Fibroblast of lung (primary cell): Measurements from ENCODE around the gene HYAL4. TPM values are rescaled to one million over a fixed set of nuclear protein-coding genes. Genes with fewer than 3 reads are reported as not detected.

Experiments used
- DNase-seq, 2 donors: peaks; one replicate each; pipeline versions ENCODE4 v3.0.0 to v3.0.0-alpha.2; 2010; ENCODE audit warnings: low read depth in 2 of 2
- H2AFZ ChIP-seq: 2 replicates; pipeline ENCODE4 v1.5.1; 2012; ENCODE audit warnings: low read length, control low read depth, inconsistent platforms
- H3K27ac ChIP-seq: 2 replicates; pipeline ENCODE4 v1.5.1; 2011; ENCODE audit warnings: low read length, control low read depth; ENCODE audit not compliant: insufficient read depth
- H3K27me3 ChIP-seq: 2 replicates; pipeline ENCODE4 v1.5.1; 2011; ENCODE audit warnings: mild to moderate bottlenecking, low read length; ENCODE audit not compliant: control insufficient read depth, insufficient read depth
- H3K36me3 ChIP-seq: 2 replicates; pipeline ENCODE4 v1.5.1; 2011; ENCODE audit warnings: low read length; ENCODE audit not compliant: control insufficient read depth, insufficient read depth
- H3K4me1 ChIP-seq: 2 replicates; pipeline ENCODE4 v1.5.1; 2011; ENCODE audit warnings: low read length; ENCODE audit not compliant: control insufficient read depth, insufficient read depth; ENCODE audit errors: extremely low read depth
- H3K4me2 ChIP-seq: 2 replicates; pipeline ENCODE4 v1.5.1; 2011; ENCODE audit warnings: low read length, control low read depth; ENCODE audit not compliant: insufficient read depth; ENCODE audit errors: extremely low read depth
- H3K4me3 ChIP-seq, 4 experiments: fragments of 200-600 bp in 1 of 4; sonication (generic) in 1 of 4; replicated peaks in 1 of 4; 2 replicates each; pipeline ENCODE4 v1.5.1; 2011 to 2016; ENCODE audit warnings: low read length in 4 of 4, low read depth in 3 of 4, mild to moderate bottlenecking in 3 of 4, control low read depth in 2 of 4, inconsistent platforms in 1 of 4, mixed read lengths in 1 of 4; ENCODE audit not compliant: insufficient read depth in 1 of 4; ENCODE audit errors: control extremely low read depth in 1 of 4
- H3K79me2 ChIP-seq: 2 replicates; pipeline ENCODE4 v1.5.1; 2012; ENCODE audit warnings: mild to moderate bottlenecking, low read length, inconsistent platforms; ENCODE audit not compliant: control insufficient read depth, insufficient read depth
- H3K9ac ChIP-seq: 2 replicates; pipeline ENCODE4 v1.5.1; 2011; ENCODE audit warnings: mild to moderate bottlenecking, low read length, control low read depth; ENCODE audit not compliant: insufficient read depth
- H3K9me3 ChIP-seq: 2 replicates; pipeline ENCODE4 v1.5.1; 2012; ENCODE audit warnings: low read depth, low read length; ENCODE audit not compliant: control insufficient read depth, insufficient read depth
- H4K20me1 ChIP-seq: 2 replicates; pipeline ENCODE4 v1.5.1; 2011; ENCODE audit warnings: low read length; ENCODE audit not compliant: control insufficient read depth, insufficient read depth; ENCODE audit errors: extremely low read depth
- CTCF ChIP-seq, 2 donors: IDR thresholded peaks in 1 of 2; conservative IDR thresholded peaks in 1 of 2; 1 replicate in 1 of 2; 2 replicates in 1 of 2; pipeline ENCODE4 v1.5.1; 2011 to 2012; ENCODE audit warnings: low read length in 2 of 2, control low read depth in 1 of 2, inconsistent platforms in 1 of 2, low read depth in 1 of 2, mild to moderate bottlenecking in 1 of 2
- EZH2 ChIP-seq: IDR thresholded peaks from 2 replicates; pipeline ENCODE4 v1.5.1; 2012; ENCODE audit warnings: low read length, control low read depth, mild to moderate bottlenecking; ENCODE audit errors: missing control alignments
- polyA plus RNA-seq, 2 donors: library from polyadenylated mRNA; depleted of rRNA in 1 of 2; stranded (reverse) in 1 of 2; unstranded in 1 of 2; fragments of >200 nt; gene quantifications; 2 replicates each; pipeline ENCODE4 v1.2.1, GENCODE V29; 2011 to 2012; ENCODE audit warnings: missing spikeins in 1 of 2
- total RNA-seq: library from RNA; depleted of rRNA; stranded (reverse); fragments of >200 nt; gene quantifications from 2 replicates; pipeline ENCODE4 v1.2.1, GENCODE V29; 2014

The HYAL4 gene
- total and polyA plus RNA-seq, 2 donors (not counting 1 experiment from before 2014, with no cell fraction given), result not detected

DNA sequence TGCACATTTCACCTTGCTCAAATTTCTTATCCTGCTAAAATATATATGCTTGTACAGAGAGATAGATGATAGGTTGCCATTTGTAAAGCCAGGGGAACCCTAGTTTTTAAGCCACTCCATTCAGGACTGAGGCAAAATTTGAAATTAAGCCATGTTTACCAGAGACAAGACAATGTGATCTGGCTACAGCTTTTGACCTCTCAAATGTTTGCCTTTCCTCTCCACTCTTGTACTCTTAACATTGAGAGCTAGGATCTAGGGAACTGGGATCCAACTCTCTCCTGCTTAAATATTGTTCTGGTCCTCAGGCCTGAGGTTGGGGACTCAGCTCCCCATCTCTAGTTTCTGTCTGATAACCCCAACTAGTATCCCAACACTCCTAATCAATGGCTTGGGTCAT, 15.9 kb downstream of the HYAL4 start:
- TF ChIP-seq EZH2 (no peak), CTCF (conservative IDR thresholded peaks at IDR 0.05 in 1 of 2, IDR thresholded peaks at IDR 0.05 in 1 of 2; ENCODE audit: low read depth in 1 of 2, low read length in 2 of 2) (no peak)

DNA sequence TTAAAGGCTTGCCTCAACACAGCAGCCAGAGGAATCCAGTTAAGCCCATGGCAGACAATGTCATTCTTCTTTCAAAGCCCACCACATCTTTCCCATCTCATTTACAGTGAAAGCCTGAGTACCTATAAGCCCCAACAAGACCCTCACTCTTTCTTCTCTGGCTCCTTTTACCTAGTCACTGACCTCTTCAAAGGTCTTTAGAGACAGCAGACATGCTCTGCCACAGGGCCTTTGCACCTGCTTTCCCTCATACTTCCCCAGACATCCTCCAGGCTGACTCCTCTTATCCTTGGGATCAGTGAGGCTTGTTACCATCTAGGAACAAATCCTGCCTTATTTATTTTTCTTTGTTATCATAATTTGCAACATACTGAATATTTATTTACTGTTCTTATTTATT, 17.8 kb downstream of the HYAL4 start:
- Histone ChIP-seq H3K27me3 (no peaks in the 10 kb centered on the region), H3K4me3 (no peak overlapping the region), H3K4me2 (no peak overlapping the region), H4K20me1 (no peaks in the 10 kb centered on the region), H3K4me1 (no peaks in the 10 kb centered on the region), H3K36me3 (no peaks in the 10 kb centered on the region), H2AFZ (no peak overlapping the region), H3K9me3 (no peaks in the 10 kb centered on the region), H3K27ac (no peak overlapping the region), H3K9ac (no peak overlapping the region), H3K79me2 (no peaks in the 10 kb centered on the region)
- TF ChIP-seq CTCF (conservative IDR thresholded peaks at IDR 0.05 in 1 of 2, IDR thresholded peaks at IDR 0.05 in 1 of 2; ENCODE audit: low read depth in 1 of 2, low read length in 2 of 2) (no peak), EZH2 (no peak)
- no peak for DNase-seq

More for the DNA sequence above, 15.9 kb downstream of the HYAL4 start:
- DNase-seq, result no peak
- Histone ChIP-seq H3K9ac (no peak overlapping the region), H3K27me3 (no peaks in the 10 kb centered on the region), H3K4me3 (no peak overlapping the region), H3K4me2 (no peak overlapping the region), H2AFZ (no peak overlapping the region), H3K4me1 (no peaks in the 10 kb centered on the region), H3K79me2 (no peaks in the 10 kb centered on the region), H3K27ac (no peak overlapping the region), H3K36me3 (no peaks in the 10 kb centered on the region), H4K20me1 (no peaks in the 10 kb centered on the region), H3K9me3 (no peaks in the 10 kb centered on the region)

DNA sequence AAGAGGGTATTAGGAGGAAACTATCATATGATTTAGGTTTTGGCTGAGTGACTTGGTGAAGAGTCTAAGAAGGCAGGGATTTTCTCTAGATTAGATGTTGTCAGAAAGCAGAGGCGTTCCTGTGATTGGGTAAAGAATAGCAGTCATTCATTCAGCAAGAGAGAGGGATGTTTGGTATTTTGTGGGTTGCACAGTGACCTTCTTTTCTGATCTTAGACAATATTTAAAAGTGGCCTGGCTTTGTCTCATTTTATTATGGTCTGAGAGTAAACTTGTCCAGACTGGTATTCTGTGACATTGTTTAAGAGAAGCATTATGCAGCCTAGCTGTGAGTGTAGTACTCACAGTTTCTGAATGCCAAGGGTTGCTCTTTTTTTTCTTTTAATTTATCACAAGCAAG, 18.5 kb downstream of the HYAL4 start:
- no peak for TF ChIP-seq CTCF (conservative IDR thresholded peaks at IDR 0.05 in 1 of 2, IDR thresholded peaks at IDR 0.05 in 1 of 2; ENCODE audit: low read depth in 1 of 2, low read length in 2 of 2)
- TF ChIP-seq EZH2, result no peak
- no peak for DNase-seq
- H3K9me3 ChIP-seq, result no peaks in the 10 kb centered on the region

More for the DNA sequence above, 18.5 kb downstream of the HYAL4 start:
- Histone ChIP-seq H4K20me1 (no peaks in the 10 kb centered on the region), H3K4me1 (no peaks in the 10 kb centered on the region), H3K27me3 (no peaks in the 10 kb centered on the region), H3K4me2 (no peak overlapping the region), H3K27ac (no peak overlapping the region), H3K36me3 (no peaks in the 10 kb centered on the region), H3K4me3 (no peak overlapping the region), H3K79me2 (no peaks in the 10 kb centered on the region), H2AFZ (no peak overlapping the region), H3K9ac (no peak overlapping the region)
